SK-N-MC (cell line): Measurements from ENCODE around the gene MTERF2.
A peak's percentile ranks its signal among the peaks of the same experiment; 100 is the strongest.

Experiments
- DNase-seq: peaks from one replicate; pipeline ENCODE4 v3.0.0-alpha.2; 2011; ENCODE audit warnings: low read depth, low spot score
- H3K27ac ChIP-seq: fragments of 200-600 bp; sonication (generic); 2 replicates; pipeline ENCODE4 v1.5.1; 2016; ENCODE audit warnings: mixed run types
- H3K36me3 ChIP-seq: fragments of 200-600 bp; sonication (generic); 2 replicates; pipeline ENCODE4 v1.6.1; 2017; ENCODE audit warnings: antibody characterized with exemption, low read length, mixed read lengths; ENCODE audit not compliant: insufficient read depth
- H3K4me3 ChIP-seq: fragments of 200-600 bp; sonication (generic); 2 replicates; pipeline ENCODE4 v1.5.1; 2016
- H3K9ac ChIP-seq: fragments of 200-600 bp; sonication (generic); 2 replicates; pipeline ENCODE4 v1.8.0; 2017; ENCODE audit warnings: mixed run types, mixed read lengths; ENCODE audit not compliant: insufficient read length
- H3K9me3 ChIP-seq: fragments of 200-600 bp; sonication (generic); 2 replicates; pipeline ENCODE4 v1.6.1; 2017; ENCODE audit warnings: low read depth, mild to moderate bottlenecking, antibody characterized with exemption, low read length, moderate library complexity, mixed read lengths
- EZH2 ChIP-seq: fragments of 200-600 bp; sonication (generic); IDR thresholded peaks from one replicate; pipeline ENCODE4 v1.6.1; 2017; ENCODE audit warnings: antibody characterized with exemption
- FOXP2 ChIP-seq: optimal IDR thresholded peaks from 2 replicates; pipeline ENCODE3; 2011; ENCODE audit warnings: mild to moderate bottlenecking, moderate library complexity; ENCODE audit not compliant: insufficient read depth; ENCODE audit errors: extremely low read length, control extremely low read depth
- POLR2AphosphoS5 ChIP-seq: IDR thresholded peaks from 2 replicates; pipeline ENCODE4 v1.6.1; 2012; ENCODE audit warnings: mild to moderate bottlenecking, low read depth, low read length, borderline replicate concordance

MTERF2 gene

GRCh38 chr12:106978035-106978800 is 8.7 kb downstream of the MTERF2 start:
- H3K36me3 ChIP-seq, result peaks cover 9% of the 10 kb centered on the region; the same call in 1 of the 2 replicates
- peak overlapping the region; percentile 50 for H3K4me3 ChIP-seq
- peak overlapping the region; percentile 29 for H3K9ac ChIP-seq
- H3K27ac ChIP-seq, result peak overlapping the region; percentile 85
- H3K9me3 ChIP-seq, result no peaks in the 10 kb centered on the region
- DNase-seq, result no peak
- TF ChIP-seq FOXP2, result no peak
- TF ChIP-seq POLR2AphosphoS5, result no peak
- no peak for TF ChIP-seq EZH2

DNA sequence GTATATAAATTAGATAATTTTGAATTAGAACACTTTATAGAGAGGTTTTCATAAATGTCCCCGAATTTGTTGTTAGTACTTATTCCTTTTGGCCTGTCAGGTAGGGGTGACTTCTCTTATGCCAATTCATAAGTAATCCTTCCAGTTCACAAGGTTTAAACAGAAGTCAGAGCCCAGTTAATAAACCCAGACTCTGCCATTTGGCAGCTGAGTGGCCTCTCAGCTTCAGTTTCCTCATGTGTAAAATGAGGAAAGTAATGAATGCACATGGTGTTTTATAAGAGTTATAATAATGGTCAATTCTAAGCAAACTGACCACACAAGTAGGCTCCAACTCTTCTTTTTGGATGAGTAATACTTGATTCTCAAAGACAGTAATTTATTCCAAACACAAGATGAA is 10.3 kb downstream of the MTERF2 start:
- DNase-seq, result no peak
- H3K36me3 ChIP-seq, result peaks cover 15% of the 10 kb centered on the region
- H3K4me3 ChIP-seq, result no peak overlapping the region
- no peak overlapping the region for H3K27ac ChIP-seq
- H3K9me3 ChIP-seq, result no peaks in the 10 kb centered on the region
- TF ChIP-seq POLR2AphosphoS5 (no peak), FOXP2 (no peak), EZH2 (no peak)
- no peak overlapping the region for H3K9ac ChIP-seq

DNA sequence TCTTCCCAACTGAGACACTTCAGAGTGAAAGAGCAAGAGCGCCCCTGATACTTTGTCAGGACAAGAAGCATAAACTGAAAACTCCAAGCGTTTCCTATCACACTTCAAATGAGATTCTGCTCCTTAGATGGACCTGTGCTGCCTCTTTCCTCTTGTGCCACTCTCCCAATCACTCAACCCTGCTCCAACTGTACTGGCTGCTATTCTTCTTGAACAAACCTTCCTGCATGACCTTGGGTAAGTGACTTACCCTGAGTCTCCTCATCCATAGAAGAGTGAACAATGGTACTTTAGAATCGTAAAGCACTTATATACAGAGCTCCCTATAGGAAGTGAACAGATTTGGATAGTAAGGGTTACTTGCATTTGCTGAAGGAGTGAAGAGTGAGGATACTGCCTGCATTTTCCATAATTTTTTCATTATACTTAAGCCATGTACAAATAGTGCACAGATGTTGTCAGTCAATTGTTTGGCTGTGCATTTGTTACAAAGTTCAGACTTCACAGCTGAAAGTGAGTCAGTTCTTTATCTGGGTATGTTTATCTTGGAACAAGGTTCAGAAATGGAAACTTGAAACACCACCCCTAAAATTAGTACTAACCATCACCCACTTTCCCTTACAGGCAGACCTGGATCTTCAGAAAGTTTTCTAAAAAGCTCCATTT is 10.8 kb downstream of the MTERF2 start:
- no peak for DNase-seq
- H3K9ac ChIP-seq, result no peak overlapping the region

DNA sequence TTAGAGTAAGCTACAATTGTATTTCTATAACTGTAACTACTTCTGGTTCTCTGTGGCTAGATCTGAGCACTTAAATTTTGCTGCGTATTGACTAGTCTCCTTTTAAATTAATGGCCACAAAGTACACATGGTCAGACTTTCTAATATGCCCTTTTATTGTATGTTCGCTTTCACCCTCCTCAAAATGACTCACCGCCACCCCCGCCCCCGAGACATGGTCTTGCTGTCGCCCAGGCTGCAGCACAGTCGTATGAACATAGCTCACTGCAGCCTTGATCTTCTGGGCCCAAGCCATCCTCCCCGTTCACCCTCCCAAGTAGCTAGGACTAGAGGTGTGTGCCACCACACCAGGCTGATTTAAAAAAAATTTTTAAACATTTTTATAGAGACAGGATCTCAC is 11.8 kb downstream of the MTERF2 start:
- H3K4me3 ChIP-seq, result no peak overlapping the region
- DNase-seq, result no peak
- no peak overlapping the region for H3K27ac ChIP-seq
- no peaks in the 10 kb centered on the region for H3K9me3 ChIP-seq
- no peak for TF ChIP-seq FOXP2
- TF ChIP-seq POLR2AphosphoS5, result no peak
- H3K36me3 ChIP-seq, result peaks cover 27% of the 10 kb centered on the region
- H3K9ac ChIP-seq, result no peak overlapping the region

More for the DNA sequence above, 10.8 kb downstream of the MTERF2 start:
- Histone ChIP-seq H3K9me3 (no peaks in the 10 kb centered on the region), H3K4me3 (no peak overlapping the region), H3K27ac (no peak overlapping the region), H3K36me3 (peaks cover 21% of the 10 kb centered on the region)
- TF ChIP-seq POLR2AphosphoS5 (no peak), EZH2 (no peak), FOXP2 (no peak)

DNA sequence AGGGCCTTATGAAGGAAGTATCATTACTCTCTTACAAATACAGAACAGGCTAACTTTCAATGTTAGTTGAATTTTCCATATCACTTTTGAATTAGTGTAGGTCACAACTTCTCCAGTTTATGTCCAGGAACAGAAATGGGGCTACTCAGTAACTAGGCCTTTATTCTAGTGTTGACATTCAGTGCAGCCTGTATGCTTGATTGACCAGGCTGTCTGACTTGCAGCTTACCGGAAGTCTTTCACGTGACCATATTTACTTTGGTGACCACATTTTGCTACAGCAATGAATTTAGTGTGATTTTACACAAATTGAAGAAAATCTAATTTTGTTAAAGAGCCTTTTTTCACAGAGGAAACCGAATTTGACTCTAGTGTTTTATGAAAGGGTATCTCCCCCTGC is 12.4 kb downstream of the MTERF2 start:
- TF ChIP-seq POLR2AphosphoS5, result no peak
- no peak for TF ChIP-seq FOXP2
- no peak for TF ChIP-seq EZH2
- Histone ChIP-seq H3K36me3 (peaks cover 31% of the 10 kb centered on the region), H3K9ac (no peak overlapping the region), H3K9me3 (no peaks in the 10 kb centered on the region), H3K4me3 (no peak overlapping the region), H3K27ac (no peak overlapping the region)
- DNase-seq, result no peak

DNA sequence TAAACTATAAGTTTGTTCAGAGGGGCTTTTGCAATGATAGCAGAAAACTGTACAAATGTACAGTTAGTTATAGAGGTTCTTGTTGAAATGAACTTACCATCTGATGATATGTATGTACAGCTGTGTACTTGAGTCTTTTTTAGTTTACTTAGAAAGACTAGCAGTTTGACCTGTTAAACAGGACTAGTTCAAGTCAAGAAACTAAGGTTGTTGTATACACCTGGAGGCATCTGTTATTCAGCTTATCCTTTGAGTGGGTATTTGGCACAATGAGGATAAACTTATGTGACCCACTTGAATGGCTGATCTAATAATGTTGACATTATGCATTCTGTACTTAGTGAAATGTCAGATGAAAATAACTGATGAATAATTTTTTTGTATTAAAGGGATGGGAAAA is 13.4 kb downstream of the MTERF2 start:
- Histone ChIP-seq H3K4me3 (no peak overlapping the region), H3K27ac (no peak overlapping the region), H3K9me3 (no peaks in the 10 kb centered on the region), H3K9ac (no peak overlapping the region), H3K36me3 (peaks cover 37% of the 10 kb centered on the region)
- TF ChIP-seq EZH2 (no peak), FOXP2 (no peak), POLR2AphosphoS5 (no peak)
- no peak for DNase-seq

GRCh38 chr12:106971065-106971464 is 15.9 kb downstream of the MTERF2 start:
- Histone ChIP-seq H3K27ac (no peak overlapping the region), H3K36me3 (peaks cover 51% of the 10 kb centered on the region), H3K9me3 (no peaks in the 10 kb centered on the region), H3K4me3 (no peak overlapping the region), H3K9ac (no peak overlapping the region)
- TF ChIP-seq POLR2AphosphoS5, result no peak
- TF ChIP-seq EZH2, result no peak
- no peak for TF ChIP-seq FOXP2
- no peak for DNase-seq

- Histone ChIP-seq H3K36me3 (peaks cover 28% of the 10 kb centered on the region), H3K27ac (peak overlapping the region; percentile 16; the same call in 1 of the 2 replicates), H3K9ac (no peak overlapping the region), H3K4me3 (no peak overlapping the region), H3K9me3 (no peaks in the 10 kb centered on the region)
- DNase-seq, result no peak
- TF ChIP-seq EZH2 (no peak), POLR2AphosphoS5 (no peak), FOXP2 (no peak)
Measured at GRCh38 chr12:106964526-106964925, 22.4 kb downstream of the MTERF2 start.
